PC-9 (cell line): Measurements from ENCODE around the gene PTGDS. TPM values are rescaled to one million over a fixed set of nuclear protein-coding genes. Genes with fewer than 3 reads are reported as not detected.

Experiments used
- BruUV-seq: library from RNA; stranded (reverse); fragments of 400-500 nt; replicated peaks from 2 replicates; lab custom pipeline; 2021; lab: Mats Ljungman, UMichigan
- CTCF ChIA-PET: fragments of 300-600 bp; sonication (Branson Sonifier 250); formaldehyde crosslinking; loops from one replicate; lab custom pipeline; 2022; ENCODE audit warnings: antibody characterized with exemption; lab: Charles Lee
- POLR2A ChIA-PET: fragments of 300-600 bp; sonication (Branson Sonifier 250); formaldehyde crosslinking; loops from one replicate; lab custom pipeline; 2022; ENCODE audit warnings: antibody characterized with exemption; ENCODE audit not compliant: unreplicated experiment; lab: Charles Lee
- DNase-seq, 2 experiments: peaks; one replicate each; pipeline versions ENCODE4 v3.0.0 to v3.0.0-alpha.2; 2015 to 2022; ENCODE audit warnings: mixed read lengths in 1 of 2
- H2AFZ ChIP-seq: fragments of 200-600 bp; sonication (generic); 2 replicates; pipeline ENCODE4 v1.8.1; 2017; ENCODE audit warnings: antibody characterized with exemption
- H3F3A ChIP-seq: fragments of 200-600 bp; sonication (generic); 2 replicates; pipeline ENCODE4 v1.8.1; 2017; ENCODE audit warnings: antibody characterized with exemption, mild to moderate bottlenecking, low read depth; ENCODE audit not compliant: insufficient read depth
- H3K27ac ChIP-seq: fragments of 200-600 bp; sonication (generic); 2 replicates; pipeline ENCODE4 v1.6.1; 2016; ENCODE audit warnings: mixed run types
- H3K27me3 ChIP-seq: fragments of 200-600 bp; sonication (generic); 2 replicates; pipeline ENCODE4 v1.6.1; 2016; ENCODE audit warnings: low read depth, mixed run types; ENCODE audit not compliant: insufficient read depth
- H3K36me3 ChIP-seq: fragments of 200-600 bp; sonication (generic); 2 replicates; pipeline ENCODE4 v1.6.1; 2016; ENCODE audit warnings: low read depth, mixed run types
- H3K4me1 ChIP-seq: fragments of 200-600 bp; sonication (generic); replicated peaks from 2 replicates; pipeline ENCODE4 v1.6.1; 2016; ENCODE audit warnings: mixed run types; ENCODE audit not compliant: insufficient read depth
- H3K4me2 ChIP-seq: fragments of 200-600 bp; sonication (generic); 2 replicates; pipeline ENCODE4 v1.6.1; 2017; ENCODE audit warnings: mixed run types
- H3K4me3 ChIP-seq: fragments of 200-600 bp; sonication (generic); 2 replicates; pipeline ENCODE4 v1.6.1; 2016; ENCODE audit warnings: mixed run types
- H3K79me2 ChIP-seq: fragments of 200-600 bp; sonication (generic); 2 replicates; pipeline ENCODE4 v1.6.1; 2017; ENCODE audit warnings: low read depth, mixed run types
- H3K9me2 ChIP-seq: fragments of 200-600 bp; sonication (generic); 2 replicates; pipeline ENCODE4 v1.8.1; 2017; ENCODE audit warnings: mild to moderate bottlenecking; ENCODE audit not compliant: insufficient read depth
- H3K9me3 ChIP-seq: fragments of 200-600 bp; sonication (generic); 2 replicates; pipeline ENCODE4 v1.8.1; 2016; ENCODE audit warnings: low read depth; ENCODE audit not compliant: insufficient read depth
- H4K20me1 ChIP-seq: fragments of 200-600 bp; sonication (generic); 2 replicates; pipeline ENCODE4 v1.8.1; 2017; ENCODE audit not compliant: insufficient read depth
- CTCF ChIP-seq: fragments of 200-600 bp; sonication (generic); conservative IDR thresholded peaks from 2 replicates; pipeline ENCODE4 v1.6.1; 2017; ENCODE audit warnings: mixed run types, antibody characterized with exemption, mild to moderate bottlenecking, moderate library complexity
- EZH2 ChIP-seq: fragments of 200-600 bp; sonication (generic); IDR thresholded peaks from 2 replicates; pipeline ENCODE4 v1.8.0; 2017; ENCODE audit warnings: antibody characterized with exemption, low read depth
- intact Hi-C: fragments of 100-400 bp; cut with micrococcal nuclease; formaldehyde crosslinking; loops from one replicate; pipeline ENCODE4 v1.10.0; 2022; ENCODE audit not compliant: unreplicated experiment
- total RNA-seq: library from RNA; stranded (reverse); gene quantifications from 2 replicates; pipeline ENCODE4 v1.2.3, GENCODE V29; 2021

Gene PTGDS
- total RNA-seq, 1 experiment from 2014 or later = 1.7 TPM

- POLR2A ChIA-PET = interaction anchor here (0.5 to 1.3 kb wide), 9 partner anchors 14 to 270 kb away, joined by 3 to 25 read pairs (median 6); no protein-coding TSS in a partner anchor
- TF ChIP-seq CTCF = no peak
- TF ChIP-seq EZH2 = no peak
- BruUV-seq = no TSS peak
Observed at GRCh38 chr9:136991993-136992818, 14.9 kb downstream of the PTGDS start, which contains the start of gene PAXX. Gene PAXX (plus strand): TSS chr9:136992422. CDS start chr9:136992444, 22 bp downstream.

GRCh38 chr9:136992819-136993369, 15.6 kb downstream of the PTGDS start:
- H3K9me2 ChIP-seq = no peaks in the 10 kb centered on the region
- peaks cover 37% of the 10 kb centered on the region; the same call in 1 of the 2 replicates for H3F3A ChIP-seq
- TF ChIP-seq CTCF = no peak
- no peak for TF ChIP-seq EZH2
- peaks cover 26% of the 10 kb centered on the region for H3K4me1 ChIP-seq
- H3K79me2 ChIP-seq = peaks cover 7% of the 10 kb centered on the region; the same call in 1 of the 2 replicates
- DNase-seq = no peak
- H2AFZ ChIP-seq = peak overlapping the region; percentile 95
- POLR2A ChIA-PET = interaction anchor here (0.5 to 1.3 kb wide), 4 partner anchors 14 to 146 kb away, joined by 3 to 21 read pairs (median 10); no protein-coding TSS in a partner anchor
- H3K36me3 ChIP-seq = no peaks in the 10 kb centered on the region
- no peaks in the 10 kb centered on the region for H3K9me3 ChIP-seq
- BruUV-seq = TSS peak; percentile 29
- H4K20me1 ChIP-seq = no peaks in the 10 kb centered on the region; the same call in 1 of the 2 replicates
- intact Hi-C loops = no loop called here
- H3K4me2 ChIP-seq = peak overlapping the region; percentile 92
- H3K27ac ChIP-seq = peak overlapping the region; percentile 36; the same call in 1 of the 2 replicates
- CTCF ChIA-PET = interaction anchor here (0.8 kb wide), 1 partner anchor 15 kb away, joined by 5 read pairs; no protein-coding TSS in a partner anchor
- H3K4me3 ChIP-seq = peak overlapping the region; percentile 88
- H3K27me3 ChIP-seq = no peaks in the 10 kb centered on the region

More at GRCh38 chr9:136991993-136992818, 14.9 kb downstream of the PTGDS start, which contains the start of gene PAXX:
- peak within 1 kb of the TSS; percentile 92 for H3K4me2 ChIP-seq
- intact Hi-C loops = no loop called here
- CTCF ChIA-PET = interaction anchor here (0.7 to 1.0 kb wide), 3 partner anchors 8 to 44 kb away, joined by 5 to 22 read pairs (median 11); no protein-coding TSS in a partner anchor
- peaks cover 7% of the 10 kb centered on the region; the same call in 1 of the 2 replicates for H3K79me2 ChIP-seq
- H3K27ac ChIP-seq = peak within 1 kb of the TSS; percentile 42
- H4K20me1 ChIP-seq = no peaks in the 10 kb centered on the region; the same call in 1 of the 2 replicates
- H3K9me2 ChIP-seq = no peaks in the 10 kb centered on the region
- peak; percentile 77 to 97 for DNase-seq
- peak within 1 kb of the TSS; percentile 95 for H2AFZ ChIP-seq
- peak within 1 kb of the TSS; percentile 88 for H3K4me3 ChIP-seq
- peaks cover 22% of the 10 kb centered on the region for H3K4me1 ChIP-seq
- no peaks in the 10 kb centered on the region for H3K36me3 ChIP-seq
- H3K27me3 ChIP-seq = no peaks in the 10 kb centered on the region
- H3F3A ChIP-seq = peaks cover 33% of the 10 kb centered on the region; the same call in 1 of the 2 replicates
- no peaks in the 10 kb centered on the region for H3K9me3 ChIP-seq
